ENCODE results near the gene KIF5C.
"Not testable (repeated sequence)": the region's sequence is repeated elsewhere in the genome, so short reads cannot be mapped to it uniquely, and the experiment has no call there.

KIF5C gene
- long read RNA-seq, donor 1: 0 reads
- long read RNA-seq, donor 2, full-length matches to known transcripts: 1 of 1 reads
- long read RNA-seq, donor 2, partial matches to known transcripts: 0 of 1 reads
- long read RNA-seq, donor 2, other reads (novel, unspliced or antisense): 0 of 1 reads
- long read RNA-seq, donor 3: 0 reads
- long read RNA-seq, donor 4: 0 reads
- long read RNA-seq, donor 5, full-length matches to known transcripts: 1 of 1 reads
- long read RNA-seq, donor 5, partial matches to known transcripts: 0 of 1 reads
- long read RNA-seq, donor 5, other reads (novel, unspliced or antisense): 0 of 1 reads
- long read RNA-seq, donor 6: 0 reads
- long read RNA-seq, donor 7, full-length matches to known transcripts: 1 of 1 reads
- long read RNA-seq, donor 7, partial matches to known transcripts: 0 of 1 reads
- long read RNA-seq, donor 7, other reads (novel, unspliced or antisense): 0 of 1 reads
- long read RNA-seq, donor 8: 0 reads

DNA sequence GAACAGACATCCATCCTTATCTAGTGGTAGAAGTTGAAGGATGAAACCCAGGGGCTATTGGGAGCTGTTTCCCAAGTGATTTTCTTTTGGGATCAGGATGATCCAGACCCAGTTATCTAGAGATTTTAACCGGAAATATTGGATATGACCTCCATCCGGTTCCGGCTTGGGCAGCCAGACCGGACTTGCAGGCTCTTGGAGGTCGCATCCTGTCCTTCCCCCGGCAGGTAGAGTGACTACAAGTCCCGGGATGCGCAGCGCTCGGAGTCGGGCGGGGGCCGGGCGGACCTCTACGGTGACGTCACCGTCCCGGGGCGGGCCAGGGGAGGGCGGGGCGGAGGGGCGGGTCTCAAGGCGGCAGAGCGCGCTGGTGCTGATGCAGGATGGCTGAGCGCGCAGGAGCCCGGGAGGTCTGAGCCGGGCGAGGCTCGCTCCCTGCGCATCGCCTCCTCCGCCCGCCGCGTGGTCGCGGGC lies at the start of gene KIF5C:
Gene KIF5C, plus strand, starts transcription at position 360 of the 474 bp plus-strand sequence. CDS start 391 bp downstream, outside the sequence.
- DNase-seq: peak; percentile 44

DNA sequence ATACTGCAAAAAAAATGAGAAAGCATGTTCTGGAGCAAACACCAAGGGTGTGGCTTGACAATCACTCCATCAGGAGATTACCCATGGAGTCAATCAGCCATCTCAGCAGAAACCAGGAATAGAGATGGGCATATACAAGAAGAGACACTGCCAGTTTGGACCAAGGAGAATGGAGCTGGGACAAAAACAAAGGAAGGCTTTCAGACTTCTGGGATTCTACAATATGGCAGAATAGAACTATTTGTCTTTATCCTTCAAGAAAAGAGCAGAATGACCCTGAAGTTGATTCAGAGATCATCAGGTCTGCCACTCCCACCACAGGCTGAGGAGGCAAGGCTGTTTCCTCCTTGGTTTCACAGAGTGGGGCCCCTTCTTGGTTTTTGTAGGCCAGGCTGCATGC lies 48.2 kb upstream of the KIF5C start:
- no peak for DNase-seq

DNA sequence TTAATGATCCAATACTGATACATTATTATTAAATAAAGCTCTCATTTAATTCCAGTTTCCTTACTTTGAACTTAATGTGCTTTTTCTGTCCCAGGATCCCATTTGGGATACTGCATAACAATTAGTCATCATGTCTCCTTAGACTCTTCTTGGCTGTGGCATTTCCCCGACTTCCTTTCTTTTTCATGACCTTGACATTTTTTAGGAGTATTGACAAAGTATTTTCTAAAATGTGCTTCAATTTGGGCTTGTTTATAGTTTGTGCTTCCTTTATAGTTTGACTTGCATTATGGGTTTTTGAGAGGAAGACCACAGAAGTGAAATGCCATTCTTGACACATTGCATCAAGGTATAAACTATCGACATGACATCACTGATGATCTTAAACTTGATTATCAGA lies 46.1 kb upstream of the KIF5C start:
- no peak for DNase-seq

DNA sequence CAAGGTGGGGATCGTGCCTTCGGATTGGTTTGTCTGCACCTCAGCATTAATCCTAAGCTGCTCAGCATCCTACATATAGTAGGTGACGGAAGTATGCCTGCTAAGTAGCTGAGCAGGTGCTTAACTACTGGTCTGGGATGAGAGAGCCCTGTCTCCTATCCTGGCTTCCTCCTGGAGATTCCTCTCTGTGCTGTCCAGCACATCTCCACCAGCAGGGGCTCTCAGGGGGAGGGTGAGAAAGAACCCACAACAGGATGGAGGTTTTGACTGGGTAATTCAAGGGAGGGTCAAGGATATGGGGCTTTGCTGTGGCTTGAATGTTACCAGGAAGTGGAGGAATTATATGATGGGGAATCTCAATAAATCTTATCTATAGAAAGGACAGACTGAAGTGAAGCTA lies 45.4 kb upstream of the KIF5C start:
- DNase-seq: no peak

DNA sequence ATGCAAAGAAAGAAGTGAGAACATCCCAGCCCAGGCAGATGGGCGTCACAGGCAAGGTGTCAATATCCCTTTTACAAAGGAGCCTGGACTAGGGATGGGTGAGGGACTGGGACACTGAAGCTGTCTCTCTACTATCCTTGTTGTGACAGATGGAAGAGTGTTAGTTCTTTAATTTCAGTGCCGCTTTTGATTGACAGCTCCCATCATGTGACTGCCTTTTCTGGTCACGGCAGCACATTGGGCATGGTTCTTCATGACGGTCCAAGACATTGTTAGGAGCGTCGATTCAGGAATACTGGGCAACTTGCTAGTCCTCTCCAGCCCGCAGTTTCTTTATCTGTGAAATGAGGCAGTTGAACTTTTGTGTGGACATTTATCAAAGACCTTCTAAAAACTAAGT lies 42.4 kb upstream of the KIF5C start:
- no peak for DNase-seq

DNA sequence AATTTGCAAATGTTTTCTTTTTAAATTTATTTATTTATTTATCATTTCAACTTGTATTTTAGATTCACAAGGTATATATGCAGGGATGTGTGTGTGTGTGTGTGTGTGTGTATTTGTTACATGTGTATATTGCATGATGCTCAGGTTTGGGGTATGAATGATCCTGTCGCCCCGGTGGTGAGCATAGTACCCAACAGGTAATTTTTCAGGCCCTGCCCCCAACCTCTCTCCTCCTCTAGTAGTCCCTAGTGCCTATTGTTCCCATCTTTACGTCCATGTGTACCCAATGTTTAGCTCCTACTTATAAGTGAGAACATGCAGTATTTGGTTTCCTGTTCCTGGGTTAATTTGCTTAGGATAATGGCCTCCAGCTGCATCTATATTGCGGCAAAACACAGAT lies 33.0 kb upstream of the KIF5C start:
- DNase-seq: no peak

DNA sequence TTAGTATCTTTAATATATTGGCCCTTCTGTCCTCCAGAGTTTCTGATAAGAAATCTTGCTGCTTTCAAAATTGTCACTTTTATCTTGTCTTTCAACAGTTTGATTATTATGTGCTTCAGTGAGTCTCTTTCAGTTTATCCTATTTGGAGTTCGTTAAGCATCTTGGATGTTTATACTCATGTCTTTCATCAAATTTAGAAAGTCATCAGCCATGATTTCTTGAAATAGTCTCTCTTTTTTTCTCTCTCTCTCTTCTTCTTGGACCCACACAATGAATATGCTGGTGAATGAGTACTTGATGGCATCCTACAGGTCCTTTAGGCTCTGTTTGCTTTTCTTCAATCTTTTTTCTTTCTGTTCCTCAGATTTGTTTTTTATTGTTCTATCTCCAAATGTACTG lies 26.9 kb upstream of the KIF5C start:
- DNase-seq: no peak

DNA sequence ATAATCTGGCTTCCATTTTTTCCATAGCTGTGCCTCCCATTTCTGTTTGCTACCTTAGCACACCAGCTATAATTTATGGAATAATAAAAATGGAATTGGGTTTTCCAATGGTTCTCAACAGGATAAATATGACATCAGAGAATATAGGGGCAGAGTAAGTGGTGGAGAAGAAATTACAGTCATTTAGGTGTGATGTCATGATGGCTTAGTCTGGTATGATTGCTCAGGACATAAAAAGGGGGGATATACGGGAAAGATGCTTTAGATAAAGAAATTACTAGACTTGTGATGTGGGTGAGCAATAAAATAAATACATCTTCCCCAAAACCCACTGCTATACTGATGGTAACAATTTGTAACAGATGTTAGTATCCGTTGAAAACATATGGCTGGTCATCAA lies 21.6 kb upstream of the KIF5C start:
- no peak for DNase-seq

DNA sequence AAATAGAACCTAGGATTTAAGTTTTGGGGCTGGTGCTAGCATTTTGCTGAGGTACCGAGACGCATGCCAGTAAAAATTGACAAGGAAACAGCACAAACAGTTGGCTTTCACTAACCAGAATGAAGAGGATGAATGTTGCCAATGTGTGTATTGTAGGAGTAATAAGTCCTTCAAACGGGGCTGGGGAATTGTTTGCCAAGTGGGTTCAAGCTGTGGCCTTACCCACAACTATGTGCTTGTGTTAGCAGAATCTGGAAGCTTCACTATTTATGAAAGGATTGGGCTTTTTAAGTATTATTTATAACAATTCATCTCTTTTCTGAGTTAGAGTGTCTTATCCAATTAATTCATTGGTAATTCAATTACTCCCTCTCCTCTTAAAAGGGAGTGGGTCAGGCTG lies 15.0 kb upstream of the KIF5C start:
- no peak for DNase-seq

DNA sequence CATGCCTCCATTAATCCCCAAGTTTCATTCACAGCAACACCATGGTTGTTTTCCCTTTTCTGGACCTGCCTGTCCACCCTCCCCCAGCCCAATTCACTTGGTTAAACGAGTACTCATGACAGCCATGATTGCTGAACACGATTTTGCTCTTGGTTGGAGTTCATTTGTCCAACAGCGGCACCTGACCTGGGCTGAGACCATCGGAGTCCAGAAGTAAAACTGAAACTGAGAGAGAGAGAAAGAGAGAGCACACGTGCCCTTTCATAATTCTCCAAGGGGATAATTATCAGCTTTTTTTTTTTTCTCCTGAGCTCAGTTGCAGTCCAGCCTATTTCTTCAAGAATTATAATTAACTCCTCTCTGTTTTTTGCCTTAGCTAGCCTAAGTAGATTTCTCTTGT lies 13.7 kb upstream of the KIF5C start:
- no peak for DNase-seq

DNA sequence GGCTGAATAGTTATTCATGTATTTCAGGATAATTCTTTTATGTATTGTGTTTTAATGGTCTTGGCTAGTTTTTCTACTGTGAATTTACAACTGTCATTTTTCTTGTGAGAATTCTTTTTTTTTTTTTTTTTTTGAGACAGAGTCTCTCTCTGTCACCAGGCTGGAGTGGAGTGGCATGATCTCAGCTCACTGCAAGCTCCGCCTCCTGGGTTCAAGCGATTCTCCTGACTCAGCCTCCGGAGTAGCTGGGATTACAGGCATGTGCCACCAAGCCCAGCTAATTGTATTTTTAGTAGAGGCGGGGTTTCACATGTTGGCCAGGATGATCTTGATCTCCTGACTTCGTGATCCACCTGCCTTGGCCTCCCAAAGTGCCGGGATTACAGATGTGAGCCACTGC lies 12.5 kb upstream of the KIF5C start:
- DNase-seq: not testable (repeated sequence)

DNA sequence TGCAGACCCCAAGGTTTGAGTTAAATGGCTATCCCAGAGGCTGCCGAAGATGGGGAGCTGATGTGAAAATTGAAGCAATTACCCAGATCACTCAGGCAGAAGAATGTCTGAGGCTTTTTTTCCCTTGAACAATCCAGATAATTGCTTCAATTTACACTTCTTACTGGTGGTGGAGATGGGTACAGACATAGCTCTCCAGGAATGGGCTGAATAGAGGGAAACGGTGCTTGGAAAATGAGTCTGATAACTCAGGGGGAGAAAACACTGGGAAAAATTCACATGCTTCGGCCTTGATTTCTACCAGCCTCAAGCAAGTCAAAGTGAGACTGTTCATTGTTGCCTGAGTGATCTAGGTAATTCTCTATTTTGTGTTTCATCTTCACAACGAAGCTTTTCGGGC lies 9.5 kb upstream of the KIF5C start:
- no peak for DNase-seq

DNA sequence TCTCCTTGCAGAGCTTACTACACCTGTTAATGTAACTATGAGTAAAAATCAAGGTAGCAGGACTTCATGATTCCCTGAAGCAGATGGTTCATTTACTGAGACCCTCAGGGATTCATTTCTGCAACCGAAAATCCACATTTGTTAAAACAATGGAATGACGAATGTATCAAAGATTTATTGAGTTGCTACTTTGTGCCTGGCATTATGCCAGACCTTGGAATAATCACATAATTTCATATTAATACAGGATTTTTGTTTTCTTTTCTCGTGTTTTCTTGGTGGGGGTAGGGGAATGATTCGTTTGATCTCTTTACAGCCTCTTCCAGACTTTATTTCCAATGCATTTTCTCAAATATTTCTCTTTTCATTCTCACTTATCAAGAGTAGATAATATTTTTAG lies 8.9 kb upstream of the KIF5C start:
- DNase-seq: no peak

DNA sequence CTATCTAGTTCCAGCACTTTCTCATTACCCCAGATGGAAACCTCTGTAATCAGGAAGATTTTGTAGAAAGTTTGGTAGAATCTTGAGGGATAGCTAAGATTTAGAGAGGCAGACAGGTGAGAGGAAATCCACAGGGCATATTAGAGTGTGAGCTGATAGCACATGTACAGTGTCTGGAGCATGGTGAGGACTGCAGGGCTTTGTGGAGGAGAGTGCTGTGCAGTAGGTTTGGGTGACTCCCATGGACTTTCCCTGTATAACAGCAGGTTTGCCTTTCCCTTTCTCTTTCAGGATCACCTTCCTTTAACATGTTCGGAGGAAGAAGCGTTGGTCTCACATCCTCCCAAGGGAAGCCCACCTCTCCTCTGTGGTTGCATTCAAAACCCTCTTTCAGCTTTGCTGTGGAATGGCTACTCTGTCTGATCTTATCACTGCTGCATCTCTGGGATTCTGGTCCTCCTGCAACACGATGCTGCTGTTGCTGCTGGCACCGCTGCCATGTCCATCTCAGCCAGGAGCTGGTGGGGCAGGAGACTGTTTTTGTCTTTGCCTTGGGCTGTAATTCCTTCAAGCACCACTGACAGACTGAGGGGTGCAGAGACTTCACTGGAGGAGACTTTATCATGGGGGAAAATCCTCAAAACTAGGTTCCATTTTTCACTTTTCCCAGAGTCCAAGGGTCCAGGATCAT lies 7.8 kb upstream of the KIF5C start:
- DNase-seq: no peak

DNA sequence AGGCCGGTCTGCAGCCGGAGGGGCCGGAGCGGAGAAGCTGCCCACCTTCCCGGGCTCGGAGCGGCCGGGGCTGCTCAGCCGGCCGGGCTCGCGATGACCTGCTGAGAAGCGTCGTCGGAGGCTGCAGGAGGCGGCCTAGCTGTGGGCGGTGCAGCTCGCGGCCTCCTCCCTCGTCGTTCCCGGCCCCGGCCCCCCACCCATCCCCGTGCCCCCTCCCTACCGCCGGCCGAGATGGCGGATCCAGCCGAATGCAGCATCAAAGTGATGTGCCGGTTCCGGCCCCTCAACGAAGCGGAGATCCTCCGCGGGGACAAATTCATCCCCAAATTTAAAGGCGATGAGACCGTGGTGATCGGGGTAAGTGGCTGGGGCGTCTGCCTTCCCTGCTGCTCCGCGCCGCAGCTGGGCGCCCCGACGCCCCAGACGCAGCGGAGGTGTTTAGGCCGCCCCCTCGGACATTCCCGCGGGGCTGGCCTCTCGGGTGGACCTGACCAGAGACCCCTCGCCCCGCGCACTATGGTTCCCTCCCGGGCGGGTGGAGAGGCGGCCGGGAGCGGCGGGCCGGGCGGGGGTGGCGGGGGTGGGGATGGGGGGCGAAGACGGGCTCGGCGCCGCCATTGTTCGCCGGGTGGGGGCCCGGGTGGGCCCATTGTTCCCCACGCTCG lies 492 bp downstream of the KIF5C start:
- DNase-seq: peak; percentile 8

DNA sequence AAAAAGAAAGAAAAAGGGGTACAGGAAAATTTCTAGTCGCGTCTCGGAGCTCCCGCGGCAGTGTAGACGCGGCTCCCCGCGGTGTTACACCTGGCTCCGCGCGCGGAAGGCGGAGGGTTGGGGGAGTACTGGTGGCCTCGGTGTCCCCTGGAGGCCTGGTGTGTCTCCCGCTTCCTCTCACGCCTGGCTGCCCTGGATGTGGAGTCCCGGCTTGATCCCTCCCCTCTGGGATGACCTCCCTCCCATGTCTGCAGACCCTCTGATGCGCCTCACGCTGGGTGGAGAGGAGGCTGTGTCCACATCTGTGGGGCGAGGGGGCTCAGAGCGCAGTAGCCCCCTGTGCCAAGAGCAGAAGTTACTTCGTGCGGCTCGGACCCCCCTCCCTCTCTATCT lies 1.2 kb downstream of the KIF5C start:
- DNase-seq: peak; percentile 54

DNA sequence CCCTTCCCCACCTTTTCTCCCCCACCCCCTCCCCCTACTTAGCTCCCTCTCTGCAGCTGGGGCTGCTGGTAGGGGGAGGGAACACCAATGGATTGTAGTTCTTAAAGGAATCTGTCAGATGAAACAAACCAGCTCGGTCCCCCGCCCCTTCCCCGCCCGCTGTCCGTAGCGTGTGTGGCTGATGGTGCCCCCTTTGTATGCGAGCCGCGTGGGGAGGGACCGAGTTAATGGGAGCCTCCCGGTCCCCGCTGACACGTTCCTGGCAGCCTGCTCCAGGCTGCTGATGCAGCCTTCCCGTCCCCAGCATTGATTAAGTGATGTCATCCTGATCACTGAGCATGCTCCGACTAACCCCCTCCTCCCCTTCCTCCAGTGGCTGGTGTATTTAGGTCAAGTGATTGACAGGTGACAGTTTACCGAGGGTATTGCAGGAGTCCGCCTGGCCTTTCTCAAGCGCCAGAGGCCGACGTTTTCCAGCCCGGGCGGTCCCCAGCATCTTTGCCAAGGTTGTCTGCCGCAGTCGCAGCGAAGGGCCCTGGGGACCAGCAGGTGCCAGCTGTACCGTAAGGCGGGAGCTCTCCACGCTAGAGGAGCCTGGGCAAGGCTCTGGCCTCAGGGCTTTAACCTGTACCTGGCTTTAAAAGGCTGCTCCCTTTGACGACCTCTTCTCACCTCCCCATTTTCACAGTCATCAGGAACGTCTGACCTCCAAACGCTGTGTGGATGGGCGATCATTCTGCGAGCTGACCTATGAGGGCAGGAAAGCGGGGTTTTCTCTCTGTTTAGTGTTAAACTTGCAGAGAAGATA lies 1.8 kb downstream of the KIF5C start:
- DNase-seq: peak; percentile 59

DNA sequence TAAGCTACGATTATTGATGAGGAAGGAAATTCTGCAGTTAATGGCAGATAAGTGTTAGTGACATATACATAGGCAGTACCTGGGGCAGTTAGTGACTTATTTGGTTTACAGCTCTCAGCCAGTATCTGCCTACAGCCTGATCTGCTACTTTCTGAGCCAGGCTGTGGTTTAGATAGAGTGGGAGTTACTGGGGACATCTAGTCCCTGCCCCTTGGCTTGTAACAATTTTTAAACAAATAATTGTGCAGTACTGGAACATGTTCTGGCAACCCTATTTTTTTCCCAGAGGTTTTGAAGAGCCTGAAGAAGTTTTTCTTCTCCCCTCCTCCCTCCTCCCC lies 2.3 kb downstream of the KIF5C start:
- DNase-seq: no peak

DNA sequence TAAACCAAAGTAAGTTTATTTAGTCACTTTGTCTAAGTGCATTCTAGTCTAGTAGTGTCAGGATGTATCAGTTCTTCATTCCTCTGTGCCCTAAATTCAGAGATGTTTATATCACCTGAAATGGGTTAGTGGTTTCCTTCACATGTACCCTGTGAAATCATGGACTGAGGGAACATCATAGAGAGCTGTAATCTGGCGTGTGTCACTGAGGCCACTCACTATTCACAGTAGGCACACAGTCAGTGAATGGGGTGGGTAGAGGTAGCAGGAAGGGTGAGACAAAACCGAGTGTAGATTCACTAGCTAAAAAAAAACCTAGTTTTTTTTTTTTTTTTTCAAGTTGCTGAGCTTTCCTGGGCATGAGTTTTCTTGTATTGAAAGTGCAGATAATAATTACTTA lies 5.6 kb downstream of the KIF5C start:
- DNase-seq: no peak

DNA sequence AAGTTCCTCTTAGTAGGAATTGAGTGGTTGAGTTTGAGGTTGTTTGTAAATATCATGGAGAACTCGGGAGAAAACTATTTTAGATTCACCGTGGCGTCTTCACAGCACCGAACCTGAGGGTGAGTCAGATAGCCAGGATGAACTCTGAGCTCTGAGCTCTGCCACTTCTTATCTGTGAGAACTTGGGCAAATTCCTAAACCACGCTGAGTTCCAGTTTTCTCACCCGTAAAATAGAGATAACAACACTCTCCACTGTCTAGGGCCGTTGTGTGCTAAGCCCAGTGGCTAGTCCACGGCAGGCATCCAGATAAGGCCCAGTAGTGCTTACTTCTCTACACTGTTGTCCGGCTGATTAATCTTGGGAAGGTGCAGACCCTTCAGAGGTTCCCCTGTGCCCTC lies 7.0 kb downstream of the KIF5C start:
- DNase-seq: no peak

DNA sequence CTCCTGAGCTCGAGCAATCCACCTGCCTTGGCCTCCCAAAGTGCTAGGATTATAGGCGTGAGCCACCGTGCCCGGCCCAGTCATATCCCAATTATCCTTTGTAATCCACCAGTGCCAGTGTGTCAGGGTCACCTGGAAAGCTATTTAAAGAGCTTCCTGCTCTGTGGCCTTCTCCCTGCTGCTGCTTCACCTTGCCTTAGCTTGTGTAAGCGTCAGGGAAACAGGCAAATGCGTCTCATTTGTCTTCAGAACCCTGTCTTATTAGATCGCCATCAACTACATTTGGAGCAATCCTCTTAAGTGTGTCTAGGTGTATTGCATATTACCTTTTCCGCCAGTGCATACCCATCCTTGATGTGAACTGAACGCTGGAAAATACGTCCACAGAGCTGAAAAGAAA lies 10.2 kb downstream of the KIF5C start:
- DNase-seq: no peak

DNA sequence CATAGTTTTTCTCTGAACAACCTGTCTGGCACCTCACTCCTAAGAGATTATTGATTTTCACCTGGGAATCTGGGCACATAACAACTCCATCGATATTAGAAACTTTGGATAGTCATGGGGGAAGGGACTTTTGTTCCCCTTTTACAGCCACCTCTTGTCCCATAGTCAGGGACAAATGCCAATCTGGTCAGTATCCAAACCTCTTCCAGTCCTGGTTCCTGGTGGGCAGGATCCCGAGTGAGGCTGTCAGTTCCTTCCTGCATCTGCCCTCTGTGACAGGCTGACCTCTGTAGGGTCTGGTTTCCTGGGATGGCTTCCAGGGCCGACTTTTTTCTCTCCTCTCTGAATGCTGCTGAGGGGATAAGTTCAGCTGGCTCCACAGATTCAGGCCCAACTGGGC lies 11.0 kb downstream of the KIF5C start:
- no peak for DNase-seq
